HG03520 (cell line): ENCODE data around the gene RGS19.
"Not testable (repeated sequence)": the region's sequence is repeated elsewhere in the genome, so short reads cannot be mapped to it uniquely, and the experiment has no call there.

ENCODE experiments used
- ATAC-seq: cut with Tn5 transposase; IDR thresholded peaks from one replicate; pipeline ENCODE4 v1.9.1; 2021; ENCODE audit warnings: mild to moderate bottlenecking, moderate library complexity; ENCODE audit not compliant: unreplicated experiment

The RGS19 gene, protein sequence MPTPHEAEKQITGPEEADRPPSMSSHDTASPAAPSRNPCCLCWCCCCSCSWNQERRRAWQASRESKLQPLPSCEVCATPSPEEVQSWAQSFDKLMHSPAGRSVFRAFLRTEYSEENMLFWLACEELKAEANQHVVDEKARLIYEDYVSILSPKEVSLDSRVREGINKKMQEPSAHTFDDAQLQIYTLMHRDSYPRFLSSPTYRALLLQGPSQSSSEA

DNA sequence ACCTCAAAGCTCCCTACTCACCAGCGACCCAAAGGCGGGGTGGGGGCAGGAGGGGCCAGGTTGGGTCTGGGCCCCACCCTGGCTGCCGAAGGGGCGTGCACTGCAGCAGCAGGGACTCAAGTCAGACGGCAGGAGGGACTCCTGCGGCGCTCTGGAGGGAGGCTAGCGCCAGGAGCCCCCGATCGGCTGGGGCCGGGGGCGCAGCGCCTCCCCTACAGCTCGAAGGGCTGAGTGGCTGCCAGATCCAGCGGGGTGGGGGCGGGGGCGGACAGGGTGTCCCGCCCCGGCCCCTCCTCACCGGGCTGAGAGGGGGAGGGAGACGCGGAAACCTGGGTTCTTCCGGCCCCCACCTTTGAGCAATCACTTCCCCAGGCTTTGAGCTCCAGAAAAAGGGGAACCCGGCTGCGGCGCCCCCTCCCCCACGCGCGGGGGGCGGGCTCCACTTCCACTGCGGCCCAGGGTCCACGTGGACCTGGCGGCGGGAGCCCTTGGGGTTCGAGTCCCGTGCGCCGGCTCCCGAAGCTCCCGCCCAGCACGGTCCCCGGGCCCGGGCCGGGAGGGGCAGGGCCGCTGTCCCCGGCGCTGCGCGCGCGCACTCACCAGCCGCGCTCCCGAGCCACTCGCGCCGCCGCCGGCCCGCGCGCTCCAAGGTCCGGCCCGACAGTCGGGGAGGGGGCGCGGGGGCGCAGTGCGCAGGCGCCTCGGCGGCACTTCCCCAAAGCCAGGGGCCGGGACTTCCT is at the start of gene RGS19:
TSS of gene RGS19 (minus strand) at position 246 of the 740 bp plus-strand sequence. CDS start 2,632 bp downstream, outside the sequence.
- ATAC-seq, result peak; percentile 35

DNA sequence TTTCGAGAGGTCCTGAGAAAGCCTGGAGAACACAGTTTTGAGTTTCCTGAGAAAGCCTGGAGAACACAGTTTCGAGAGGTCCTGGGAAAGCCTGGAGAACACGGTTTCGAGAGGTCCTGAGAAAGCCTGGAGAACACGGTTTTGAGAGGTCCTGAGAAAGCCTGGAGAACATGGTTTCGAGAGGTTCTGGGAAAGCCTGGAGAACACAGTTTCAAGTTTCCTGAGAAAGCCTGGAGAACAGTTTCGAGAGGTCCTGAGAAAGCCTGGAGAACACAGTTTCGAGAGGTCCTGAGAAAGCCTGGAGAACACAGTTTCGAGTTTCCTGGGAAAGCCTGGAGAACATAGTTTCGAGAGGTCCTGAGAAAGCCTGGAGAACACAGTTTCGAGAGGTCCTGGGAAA is 44.2 kb upstream of the RGS19 start:
- ATAC-seq, result not testable (repeated sequence)

DNA sequence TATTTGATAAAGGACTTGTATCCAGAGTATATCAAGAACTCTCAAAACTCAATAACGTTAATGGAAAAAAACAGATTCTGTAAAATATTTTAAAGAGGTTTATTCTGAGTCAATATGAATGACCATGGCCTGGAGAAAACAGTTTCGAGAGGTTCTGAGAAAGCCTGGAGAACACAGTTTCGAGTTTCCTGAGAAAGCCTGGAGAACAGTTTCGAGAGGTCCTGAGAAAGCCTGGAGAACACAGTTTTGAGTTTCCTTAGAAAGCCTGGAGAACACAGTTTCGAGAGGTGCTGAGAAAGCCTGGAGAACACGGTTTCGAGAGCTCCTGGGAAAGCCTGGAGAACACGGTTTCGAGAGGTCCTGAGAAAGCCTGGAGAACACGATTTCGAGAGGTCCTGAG is 43.6 kb upstream of the RGS19 start:
- not testable (repeated sequence) for ATAC-seq

DNA sequence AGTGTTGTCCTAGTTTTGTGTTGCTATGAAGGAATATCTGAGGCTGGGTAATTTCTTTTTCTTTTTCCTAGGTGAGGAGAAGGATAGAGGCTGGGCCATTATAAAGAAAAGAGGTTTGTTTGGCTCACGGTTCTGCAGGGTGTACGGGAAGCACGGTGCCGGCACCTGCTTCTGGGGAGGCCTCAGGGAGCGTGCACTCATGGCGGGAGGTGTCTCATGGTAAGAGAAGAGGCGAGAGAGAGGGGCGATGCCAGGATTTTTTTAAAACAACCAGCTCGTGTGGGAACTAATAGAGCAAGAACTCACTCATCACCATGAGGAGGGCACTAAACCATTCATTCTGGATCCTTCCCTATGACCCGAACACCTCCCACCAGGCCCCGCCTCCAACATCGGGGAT is 42.3 kb upstream of the RGS19 start:
- ATAC-seq, result no peak

DNA sequence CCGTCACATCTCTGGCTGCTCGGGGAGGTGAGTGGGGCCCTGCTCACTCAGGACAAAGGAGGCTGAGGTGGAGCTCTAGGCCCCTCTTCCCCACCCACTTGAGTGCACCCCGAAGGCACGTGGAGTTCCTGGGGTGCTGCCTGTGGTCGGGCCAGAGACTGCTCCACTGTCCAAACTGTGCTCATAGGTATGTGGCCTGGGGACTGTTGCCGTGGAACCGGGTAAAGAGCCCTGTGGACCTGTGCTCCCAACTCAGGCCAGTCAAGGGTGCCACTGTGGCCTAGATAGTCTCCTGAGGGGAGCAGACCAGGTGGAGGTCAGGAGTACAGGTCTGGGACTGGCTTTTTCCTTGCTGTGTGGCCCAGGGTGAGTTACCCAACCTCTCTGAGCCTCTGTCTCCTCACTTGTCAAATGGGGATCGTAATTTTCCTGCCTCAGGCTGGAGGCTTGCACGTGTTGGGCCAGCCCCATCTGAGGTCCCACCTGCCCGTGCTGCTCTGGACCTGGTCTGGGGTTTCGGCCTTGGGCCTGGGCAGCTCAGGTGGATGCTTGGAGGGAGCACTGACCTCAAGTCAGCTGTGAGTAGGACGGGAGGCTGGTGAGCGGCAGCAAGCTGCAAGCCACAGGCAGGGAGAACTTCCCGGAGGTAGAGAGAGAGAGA is 40.5 kb upstream of the RGS19 start:
- no peak for ATAC-seq

DNA sequence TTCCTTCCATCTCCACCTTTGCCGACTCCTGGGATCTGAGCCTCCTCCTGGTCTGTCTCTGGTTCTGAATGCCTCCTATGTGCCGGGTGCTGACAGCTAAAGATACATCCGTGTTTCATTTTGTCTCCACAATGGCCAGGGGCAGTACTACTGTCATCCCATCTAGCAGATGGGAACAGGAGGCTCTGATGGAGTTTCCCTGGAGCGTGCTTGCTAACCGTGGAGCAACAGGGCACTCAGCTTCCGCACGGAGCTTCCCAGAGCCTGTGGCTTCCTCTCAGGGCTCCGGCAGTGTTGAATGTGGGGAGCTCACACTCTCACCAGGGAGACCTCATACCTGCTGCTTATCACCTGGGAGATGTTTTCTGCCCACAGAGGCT is 40.0 kb upstream of the RGS19 start:
- no peak for ATAC-seq

DNA sequence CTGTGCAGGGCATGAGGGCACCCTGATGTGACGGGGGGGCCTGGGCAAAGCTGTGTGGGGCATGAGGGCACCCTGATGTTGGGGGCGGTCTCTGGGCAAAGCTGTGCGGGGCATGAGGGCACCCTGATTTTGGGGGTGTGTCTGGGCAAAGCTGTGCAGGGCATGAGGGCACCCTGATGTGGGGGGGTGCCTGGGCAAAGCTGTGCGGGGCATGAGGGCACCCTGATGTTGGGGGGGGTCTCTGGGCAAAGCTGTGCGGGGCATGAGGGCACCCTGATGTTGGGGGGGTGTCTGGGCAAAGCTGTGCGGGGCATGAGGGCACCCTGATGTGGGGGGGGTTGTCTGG is 38.1 kb upstream of the RGS19 start:
- ATAC-seq, result not testable (repeated sequence)

DNA sequence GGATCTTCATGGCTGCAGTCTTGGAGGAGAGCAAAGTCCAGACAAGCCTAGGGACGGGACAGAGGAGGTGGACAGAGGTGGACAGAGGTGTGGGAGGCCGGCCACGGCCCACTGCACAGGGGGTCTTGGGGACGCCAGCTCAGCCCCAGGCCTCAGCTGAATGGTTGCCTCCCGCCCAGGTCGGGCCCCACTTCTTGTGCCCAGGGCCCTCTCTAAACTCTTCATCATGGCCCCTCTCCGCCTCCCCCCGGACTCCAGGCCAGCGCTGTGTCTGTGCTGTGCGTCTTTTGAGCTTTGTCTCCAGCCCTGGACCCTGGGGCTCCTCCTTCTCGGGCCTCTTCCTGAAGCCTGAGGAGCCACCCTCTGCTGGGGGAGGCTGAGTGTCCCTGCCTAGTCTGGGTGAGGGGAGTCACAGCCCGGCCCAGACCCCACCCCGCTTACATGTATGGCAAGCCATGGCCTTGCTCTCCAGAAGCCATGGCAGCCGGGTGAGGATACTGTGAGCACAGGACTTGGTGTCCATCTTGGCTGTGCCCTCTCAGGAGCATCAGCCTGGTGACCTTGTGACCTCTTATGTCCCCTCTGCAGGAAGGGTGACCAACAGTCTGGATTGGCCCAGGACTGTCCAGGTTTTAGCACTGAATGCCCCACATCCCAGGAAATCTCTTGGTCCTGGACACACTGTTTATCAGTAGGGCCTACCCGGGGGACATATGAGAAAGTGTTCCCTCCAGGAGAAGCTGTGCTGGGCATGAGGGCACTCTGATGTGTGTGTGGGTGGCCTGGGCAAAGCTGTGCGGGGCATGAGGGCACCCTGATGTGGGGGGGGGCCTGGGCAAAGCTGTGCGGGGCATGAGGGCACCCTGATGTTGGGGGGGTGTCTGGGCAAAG is 37.5 kb upstream of the RGS19 start:
- no peak for ATAC-seq

DNA sequence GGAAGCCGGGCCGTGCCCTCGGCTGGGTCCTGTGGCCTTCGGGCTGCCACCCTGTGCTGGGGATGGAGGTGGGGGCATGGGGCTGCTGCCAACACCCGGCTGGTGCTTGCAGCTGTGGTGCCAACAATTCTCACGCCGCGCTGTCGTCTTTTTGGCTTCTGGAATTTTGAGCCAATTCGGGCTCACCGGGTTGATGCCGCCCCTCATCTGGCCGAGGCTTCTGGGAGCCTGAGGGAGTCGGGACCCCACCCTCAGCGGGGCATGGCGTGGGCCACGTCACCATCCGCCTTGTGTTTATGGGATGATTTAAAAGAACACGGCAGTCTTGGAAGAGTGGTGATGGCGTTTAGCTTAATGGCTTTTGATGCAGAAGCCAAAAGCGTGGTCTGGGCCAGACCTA is 36.7 kb upstream of the RGS19 start:
- no peak for ATAC-seq

DNA sequence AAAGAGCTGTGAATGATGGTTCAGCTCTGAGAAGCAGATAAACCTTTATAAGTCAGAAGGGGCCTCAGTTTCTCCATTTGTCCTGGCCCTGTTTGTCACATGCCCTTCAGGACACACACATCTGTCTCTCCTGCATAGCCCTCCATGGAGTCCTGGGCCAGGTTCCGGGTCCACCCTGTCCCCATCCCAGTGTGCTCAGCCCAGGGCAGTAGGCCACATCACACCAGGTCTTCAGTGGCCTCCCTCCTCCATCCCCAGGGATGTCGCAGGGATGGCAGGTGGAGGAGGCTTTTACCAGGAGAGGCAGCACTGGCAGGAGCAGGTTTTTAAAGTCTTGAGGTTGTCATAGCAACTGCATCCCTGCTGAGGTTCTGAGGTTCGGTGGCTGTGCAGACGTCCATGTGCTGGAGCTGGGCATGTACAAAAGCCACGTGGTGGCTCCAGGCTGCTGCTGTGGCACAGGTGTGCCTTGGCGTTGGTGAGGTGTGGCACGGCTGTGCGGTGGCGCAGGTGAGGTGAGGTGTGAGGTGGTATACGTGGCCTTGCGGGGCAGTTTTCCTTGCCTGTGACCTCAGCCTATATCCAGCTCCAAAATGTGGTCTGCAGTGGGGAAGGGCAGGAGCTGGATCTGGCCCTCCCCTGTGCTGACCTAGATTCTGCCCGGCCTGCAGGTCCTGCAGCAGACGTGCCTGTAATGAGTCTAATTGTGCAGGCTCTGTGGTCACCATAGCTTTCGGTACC is 36.0 kb upstream of the RGS19 start:
- ATAC-seq, result no peak

DNA sequence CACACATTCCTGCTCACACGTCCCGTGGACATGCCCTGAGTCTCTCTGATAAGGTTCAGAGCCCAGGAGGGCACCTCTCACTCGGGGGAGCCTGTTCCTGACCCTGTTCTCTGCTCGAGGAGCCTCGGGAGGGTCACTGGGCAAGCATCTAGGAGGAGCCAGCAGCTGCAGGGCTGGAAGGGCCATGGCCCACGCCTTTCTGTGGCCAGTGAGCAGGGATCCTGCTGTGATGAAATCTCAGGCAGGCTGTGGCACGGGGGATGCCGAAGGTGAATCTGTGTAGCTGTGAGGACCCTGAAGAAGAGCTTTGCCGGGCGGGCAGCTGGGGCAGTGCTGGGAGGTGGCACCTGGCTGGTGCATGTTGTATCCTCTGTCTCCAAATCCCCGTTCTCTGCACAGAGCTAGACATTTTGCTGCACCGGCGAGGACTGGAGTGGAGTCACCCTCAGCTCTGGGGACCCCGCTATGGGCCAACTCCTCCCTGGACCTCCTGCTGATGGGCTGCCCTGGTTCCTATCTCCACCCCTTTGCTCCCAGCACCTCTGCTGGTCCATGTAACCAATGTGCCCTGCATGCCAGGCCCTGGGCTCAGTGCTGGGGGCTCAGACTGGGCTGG is 35.1 kb upstream of the RGS19 start:
- ATAC-seq, result no peak

DNA sequence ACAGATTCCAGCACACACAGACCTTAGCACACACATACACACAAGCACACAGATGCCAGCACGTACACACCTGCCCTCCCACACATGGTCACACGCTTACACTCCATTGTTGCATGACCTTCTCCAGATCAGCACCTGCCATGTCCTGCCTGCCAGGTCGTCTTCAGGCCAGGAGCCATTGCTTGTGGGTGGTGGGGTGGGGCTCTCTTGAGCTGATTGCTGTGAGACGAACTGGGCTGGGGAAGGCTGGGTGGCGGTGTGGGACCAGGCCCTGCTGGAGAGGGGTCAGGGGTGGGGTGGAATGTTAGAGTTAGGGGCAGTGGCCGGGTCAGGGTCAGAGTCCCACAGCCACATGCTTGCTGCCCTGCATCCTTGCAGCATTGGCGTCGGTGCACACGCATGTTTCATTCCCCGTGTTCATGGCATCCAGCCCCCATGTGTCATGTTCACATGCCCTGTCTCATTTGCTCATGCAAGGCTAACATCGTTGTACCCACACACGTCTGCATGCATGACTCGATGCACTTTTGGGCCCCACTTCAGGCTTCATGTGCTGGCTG is 34.6 kb upstream of the RGS19 start:
- no peak for ATAC-seq

DNA sequence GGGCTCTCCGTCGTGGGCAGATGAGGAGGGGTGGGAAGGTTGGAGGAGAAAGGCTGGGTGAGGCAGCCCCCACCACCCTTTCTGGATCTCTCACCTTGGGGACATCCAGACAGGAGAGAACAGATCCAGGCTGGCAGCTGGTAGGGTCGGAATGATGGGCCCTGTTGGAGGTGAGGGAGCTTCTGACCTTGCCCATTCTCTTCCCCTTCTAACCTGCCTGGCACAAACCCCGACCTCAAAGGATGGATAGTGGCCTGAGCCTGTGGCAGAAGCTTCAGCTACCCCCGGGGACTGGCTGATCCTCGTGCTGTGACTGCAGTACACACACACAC is 34.1 kb upstream of the RGS19 start:
- no peak for ATAC-seq

DNA sequence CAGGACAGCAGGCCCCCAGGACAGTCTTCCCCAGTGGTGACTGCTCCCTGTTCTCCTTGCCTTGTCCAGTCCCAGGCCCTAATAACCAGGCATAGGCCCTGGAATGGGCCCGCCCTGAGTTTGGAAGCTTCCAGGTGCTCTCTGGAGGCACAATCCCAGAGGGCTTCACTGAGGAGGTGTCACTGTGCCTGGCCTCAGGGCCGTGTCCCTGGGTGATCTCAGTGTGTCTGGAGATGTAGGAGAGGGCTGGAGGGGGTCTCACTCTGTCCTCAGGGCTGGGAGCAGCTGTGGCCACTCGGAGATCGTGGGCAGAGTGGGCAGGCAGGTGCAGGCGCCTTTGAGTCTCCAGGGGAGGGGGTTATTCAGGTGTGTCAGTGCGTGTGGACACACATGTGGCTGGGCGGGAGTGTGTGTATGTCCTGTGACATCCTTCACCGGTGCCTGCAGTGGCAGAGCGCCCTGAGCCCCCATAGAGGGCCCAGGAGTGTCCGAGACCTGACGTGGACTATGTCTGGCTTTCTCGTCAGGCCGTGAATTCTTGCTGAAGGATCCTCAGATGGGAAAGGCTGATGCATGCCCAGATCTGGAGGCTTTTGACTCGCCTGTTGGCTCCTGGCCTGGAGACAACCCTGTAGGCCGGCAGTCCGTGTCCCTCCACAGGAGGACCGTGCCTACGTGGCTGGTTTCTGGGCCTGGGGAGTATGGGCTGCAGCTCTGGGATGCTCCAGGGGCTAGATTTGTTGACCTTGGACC is 33.5 kb upstream of the RGS19 start:
- no peak for ATAC-seq

DNA sequence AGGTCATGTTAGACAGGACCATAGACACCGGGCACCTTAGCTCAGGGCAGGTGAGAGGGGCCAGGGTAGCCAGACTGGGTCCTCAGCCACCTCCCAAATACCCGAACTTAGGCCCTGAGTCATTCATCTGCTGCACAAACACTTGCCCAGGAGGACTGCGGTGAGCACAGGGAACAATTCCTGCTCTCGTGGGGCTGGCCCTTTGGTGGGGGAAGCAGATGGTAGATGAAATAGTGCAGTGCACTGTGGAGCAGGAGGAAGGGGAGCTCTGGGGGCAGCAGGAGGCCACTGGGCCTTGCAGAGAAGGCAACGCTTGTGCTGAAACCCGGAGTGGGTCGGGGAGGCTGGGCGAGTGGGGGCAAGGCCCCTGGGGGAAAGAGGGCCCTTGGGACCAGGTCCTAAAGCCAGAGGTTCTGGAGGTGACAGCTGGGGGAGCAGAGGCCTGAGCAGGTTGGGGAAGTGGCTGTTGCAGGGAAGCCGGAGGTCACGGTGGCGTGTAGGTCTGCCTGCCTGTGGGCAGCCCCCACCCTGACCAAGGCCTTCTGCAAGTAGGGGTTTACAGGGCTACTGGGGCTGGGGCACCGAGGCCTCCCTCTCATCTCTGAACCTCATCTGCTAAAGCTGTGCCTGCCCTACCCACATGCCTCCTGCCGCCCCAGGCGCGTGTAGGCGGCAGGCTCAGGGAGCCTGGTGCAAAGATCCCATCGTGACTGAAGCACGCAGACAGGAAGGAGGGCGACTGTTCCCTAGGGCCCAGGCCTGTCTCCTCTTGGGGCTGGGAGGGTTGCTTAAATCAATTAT is 32.7 kb upstream of the RGS19 start:
- ATAC-seq, result no peak

DNA sequence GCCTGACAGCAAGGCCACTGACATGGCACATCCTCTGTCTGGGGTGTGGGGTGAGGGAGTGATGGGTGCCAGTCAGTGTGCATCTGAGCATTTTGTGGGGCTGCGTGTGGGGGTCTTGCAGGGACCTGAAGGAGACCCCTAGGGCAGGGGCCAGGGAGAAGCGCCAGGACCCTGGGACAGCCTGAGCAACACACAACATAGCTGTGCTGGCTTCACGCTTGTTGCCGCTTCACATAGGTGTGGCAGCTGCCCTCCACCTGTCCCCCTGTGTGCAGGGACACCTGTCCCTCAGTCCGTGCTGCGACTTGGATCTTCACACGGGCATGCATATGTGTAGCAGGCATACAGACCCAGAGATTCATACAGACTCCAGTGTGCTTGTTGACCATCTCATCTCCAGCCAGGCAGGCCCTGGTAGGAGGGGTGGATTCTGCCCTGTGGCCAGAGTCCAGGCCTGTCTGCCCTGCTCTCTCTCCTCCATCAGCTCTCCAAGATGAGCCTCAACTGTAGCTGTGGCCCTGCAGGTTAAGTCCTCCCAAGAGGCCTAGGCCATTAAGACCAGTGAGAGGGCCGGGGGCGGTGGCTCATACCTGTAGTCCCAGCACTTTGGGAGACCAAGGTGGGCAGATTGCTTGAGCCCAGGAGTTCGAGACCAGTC is 31.2 kb upstream of the RGS19 start:
- no peak for ATAC-seq

DNA sequence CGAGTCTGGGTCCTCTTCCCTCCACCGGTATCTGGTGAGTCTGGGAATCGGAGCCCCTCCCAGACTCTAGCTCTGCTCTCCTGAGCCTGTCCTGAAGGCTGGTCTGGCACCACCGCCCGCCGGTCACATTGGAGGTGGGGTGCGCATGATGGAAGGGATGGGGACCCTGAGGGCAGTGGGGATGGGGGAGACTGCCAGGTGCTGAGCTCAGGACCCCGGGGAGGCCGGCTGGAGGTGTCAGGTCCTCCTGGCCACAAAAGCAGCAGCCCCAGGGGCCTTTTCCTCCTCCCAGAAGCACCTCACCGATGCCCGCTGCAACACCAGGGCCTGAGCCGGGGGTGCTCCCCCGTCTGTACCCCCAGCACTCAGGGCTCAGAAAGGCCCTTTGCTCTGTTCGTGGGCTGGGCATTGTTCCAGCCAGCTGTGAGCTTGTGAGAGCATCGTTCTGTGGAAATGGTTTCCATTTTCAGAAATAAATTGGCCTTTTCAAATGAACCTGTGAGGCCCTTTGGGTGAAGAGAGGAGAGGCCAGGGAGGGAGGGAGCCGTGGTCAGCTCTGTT is 30.6 kb upstream of the RGS19 start:
- ATAC-seq, result no peak
